H1 (cell line): ENCODE results near the gene MAPK8IP3. TPM values are rescaled to one million over a fixed set of nuclear protein-coding genes. Genes with fewer than 3 reads are reported as not detected.

ENCODE experiments used
- CTCF ChIA-PET: fragments of 300-600 bp; sonication (Branson Sonifier 250); formaldehyde crosslinking; loops from one replicate; lab custom pipeline; 2021; ENCODE audit not compliant: partially characterized antibody; lab: Charles Lee
- POLR2A ChIA-PET: fragments of 300-600 bp; sonication (Branson Sonifier 250); formaldehyde crosslinking; loops from one replicate; lab custom pipeline; 2021; ENCODE audit warnings: inconsistent platforms; ENCODE audit not compliant: partially characterized antibody; lab: Charles Lee
- DNase-seq, 2 experiments: peaks; one replicate each; pipeline versions ENCODE4 v3.0.0 to v3.0.0-alpha.2; 2010 to 2022; ENCODE audit warnings: low spot score in 2 of 2, low read depth in 1 of 2, mixed read lengths in 1 of 2
- FAIRE-seq: peaks from 2 replicates; lab custom pipeline; 2011; peaks lifted over from hg19 to GRCh38; lab: Jason Lieb, UNC
- H2AFZ ChIP-seq: 2 replicates; pipeline ENCODE4 v1.8.1; 2012; ENCODE audit warnings: low read length, inconsistent platforms
- H2AK5ac ChIP-seq: 2 replicates; pipeline ENCODE4 v1.6.1; 2013; ENCODE audit warnings: low read depth, low read length
- H2BK120ac ChIP-seq: replicated peaks from 2 replicates; pipeline ENCODE3; 2013; ENCODE audit warnings: low read depth, low read length, inconsistent platforms
- H2BK12ac ChIP-seq: 2 replicates; pipeline ENCODE4 v1.6.1; 2013; ENCODE audit warnings: low read depth, low read length
- H2BK15ac ChIP-seq: 2 replicates; pipeline ENCODE4 v1.6.1; 2013; ENCODE audit warnings: low read length
- H2BK20ac ChIP-seq: 2 replicates; pipeline ENCODE4 v1.6.1; 2013; ENCODE audit warnings: low read length
- H2BK5ac ChIP-seq: 2 replicates; pipeline ENCODE4 v1.6.1; 2013; ENCODE audit warnings: low read depth, low read length
- H3K14ac ChIP-seq: 2 replicates; pipeline ENCODE4 v1.6.1; 2013; ENCODE audit warnings: inconsistent platforms; ENCODE audit not compliant: insufficient read length
- H3K18ac ChIP-seq: 2 replicates; pipeline ENCODE4 v1.6.1; 2013; ENCODE audit warnings: low read length; ENCODE audit errors: extremely low read depth
- H3K23ac ChIP-seq: 2 replicates; pipeline ENCODE4 v1.6.1; 2013; ENCODE audit warnings: inconsistent platforms; ENCODE audit not compliant: insufficient read length
- H3K23me2 ChIP-seq: 2 replicates; pipeline ENCODE4 v1.6.1; 2013; ENCODE audit warnings: low read depth, low read length
- H3K27ac ChIP-seq: 2 replicates; pipeline ENCODE4 v1.6.1; 2011; ENCODE audit warnings: low read depth, low read length, inconsistent platforms
- H3K27me3 ChIP-seq, 4 experiments: replicated peaks in 1 of 4; 1 replicate in 1 of 4; 2 replicates in 3 of 4; pipeline versions ENCODE4 v1.6.1 to v1.8.1; 2011 to 2013; ENCODE audit warnings: low read length in 3 of 4, mild to moderate bottlenecking in 3 of 4, inconsistent platforms in 2 of 4, mixed read lengths in 2 of 4, moderate library complexity in 1 of 4; ENCODE audit not compliant: control insufficient read depth in 3 of 4, insufficient read depth in 3 of 4; ENCODE audit errors: extremely low read depth in 1 of 4
- H3K36me3 ChIP-seq, 4 experiments: 2 replicates each; pipeline versions ENCODE4 v1.6.1 to v1.8.1; 2011 to 2013; ENCODE audit warnings: mild to moderate bottlenecking in 4 of 4, low read length in 3 of 4, moderate library complexity in 2 of 4, control low read depth in 1 of 4, inconsistent platforms in 1 of 4; ENCODE audit not compliant: insufficient read depth in 4 of 4, control insufficient read depth in 2 of 4
- H3K4ac ChIP-seq: replicated peaks from 2 replicates; pipeline ENCODE3; 2013; ENCODE audit warnings: low read length, low read depth, mixed read lengths, inconsistent platforms; ENCODE audit not compliant: insufficient read length
- H3K4me1 ChIP-seq, 4 experiments: replicated peaks in 1 of 4; 1 replicate in 1 of 4; 2 replicates in 3 of 4; pipeline versions ENCODE4 v1.6.1 to v1.8.1; 2011 to 2013; ENCODE audit warnings: low read length in 3 of 4, inconsistent platforms in 2 of 4, mixed read lengths in 1 of 4; ENCODE audit not compliant: insufficient read depth in 4 of 4, control insufficient read depth in 3 of 4
- H3K4me2 ChIP-seq, 2 experiments: 2 replicates each; pipeline versions ENCODE4 v1.6.1 to v1.8.1; 2011 to 2013; ENCODE audit warnings: low read depth in 2 of 2, low read length in 2 of 2, control low read depth in 1 of 2, inconsistent platforms in 1 of 2, mild to moderate bottlenecking in 1 of 2; ENCODE audit not compliant: insufficient read depth in 1 of 2
- H3K4me3 ChIP-seq, 4 experiments: fragments of 200-600, 300-600 bp in 1 of 4; sonication (generic), shearing (Covaris generic), sonication (Bioruptor Twin) in 1 of 4; 2 replicates each; pipeline versions ENCODE4 v1.5.1 to v1.8.1; 2011 to 2016; ENCODE audit warnings: low read length in 4 of 4, low read depth in 3 of 4, control low read depth in 2 of 4, inconsistent platforms in 2 of 4, mild to moderate bottlenecking in 2 of 4, mixed read lengths in 1 of 4, moderate library complexity in 1 of 4; ENCODE audit not compliant: insufficient read depth in 2 of 4; ENCODE audit errors: extremely low read depth in 1 of 4
- H3K56ac ChIP-seq: replicated peaks from 2 replicates; pipeline ENCODE3; 2013; ENCODE audit warnings: low read depth, mild to moderate bottlenecking, mixed read lengths, low read length, inconsistent platforms; ENCODE audit not compliant: insufficient read length
- H3K79me1 ChIP-seq: 2 replicates; pipeline ENCODE4 v1.6.1; 2013; ENCODE audit warnings: low read depth, low read length, control low read depth
- H3K79me2 ChIP-seq, 2 experiments: 2 replicates each; pipeline versions ENCODE4 v1.6.1 to v1.8.1; 2012 to 2013; ENCODE audit warnings: low read length in 2 of 2, mild to moderate bottlenecking in 2 of 2, inconsistent platforms in 1 of 2; ENCODE audit not compliant: insufficient read depth in 2 of 2, control insufficient read depth in 1 of 2
- H3K9ac ChIP-seq, 4 experiments: replicated peaks in 1 of 4; 1 replicate in 1 of 4; 2 replicates in 3 of 4; pipeline versions ENCODE4 v1.6.1 to v1.8.1; 2011 to 2013; ENCODE audit warnings: low read depth in 3 of 4, low read length in 3 of 4, control low read depth in 2 of 4, mild to moderate bottlenecking in 2 of 4, moderate library complexity in 2 of 4, inconsistent platforms in 1 of 4; ENCODE audit errors: extremely low read depth in 1 of 4
- H3K9me3 ChIP-seq, 2 experiments: 2 replicates each; pipeline versions ENCODE4 v1.6.1 to v1.8.1; 2012 to 2013; ENCODE audit warnings: mild to moderate bottlenecking in 2 of 2, moderate library complexity in 2 of 2, control low read depth in 1 of 2, inconsistent platforms in 1 of 2, low read depth in 1 of 2, low read length in 1 of 2, mixed read lengths in 1 of 2; ENCODE audit not compliant: insufficient read depth in 2 of 2
- H4K20me1 ChIP-seq, 2 experiments: replicated peaks in 1 of 2; 2 replicates each; pipeline versions ENCODE3 to v1.8.1; 2011 to 2013; ENCODE audit warnings: inconsistent platforms in 2 of 2, low read length in 2 of 2, mild to moderate bottlenecking in 1 of 2; ENCODE audit not compliant: insufficient read depth in 2 of 2, control insufficient read depth in 1 of 2
- H4K5ac ChIP-seq: 2 replicates; pipeline ENCODE4 v1.6.1; 2013; ENCODE audit warnings: low read length, low read depth, mixed read lengths, inconsistent platforms; ENCODE audit not compliant: insufficient read length
- H4K8ac ChIP-seq: 2 replicates; pipeline ENCODE4 v1.8.0; 2013; ENCODE audit warnings: mild to moderate bottlenecking, moderate library complexity, low read length, inconsistent platforms; ENCODE audit not compliant: insufficient read depth; ENCODE audit errors: extremely low read depth
- H4K91ac ChIP-seq: replicated peaks from 2 replicates; pipeline ENCODE3; 2013; ENCODE audit warnings: low read length, mixed read lengths, inconsistent platforms; ENCODE audit not compliant: insufficient read length
- ASH2L ChIP-seq: fragments of 200-600, 300-600 bp; sonication (generic); IDR thresholded peaks from one replicate; pipeline ENCODE4 v1.7.1; 2017; ENCODE audit warnings: low read length
- BCL11A ChIP-seq, 2 experiments: IDR thresholded peaks; one replicate each; pipeline ENCODE4 v1.6.1; 2011; ENCODE audit warnings: low read depth in 2 of 2, low read length in 2 of 2, mild to moderate bottlenecking in 2 of 2
- CREB1 ChIP-seq: IDR thresholded peaks from 2 replicates; pipeline ENCODE4 v1.6.1; 2012; ENCODE audit warnings: inconsistent platforms
- GTF2F1 ChIP-seq: IDR thresholded peaks from 2 replicates; pipeline ENCODE4 v1.6.1; 2012; ENCODE audit warnings: low read depth, low read length, improper control_type of control experiment, borderline replicate concordance
- KDM4A ChIP-seq: IDR thresholded peaks from one replicate; pipeline ENCODE4 v1.7.1; 2012; ENCODE audit warnings: low read depth, mild to moderate bottlenecking, moderate library complexity, low read length, inconsistent platforms; ENCODE audit not compliant: severe bottlenecking
- KDM5A ChIP-seq: fragments of 200-600 bp; IDR thresholded peaks from 2 replicates; pipeline ENCODE4 v1.7.1; 2012; ENCODE audit warnings: mild to moderate bottlenecking, low read length, inconsistent platforms, mixed read lengths
- NANOG ChIP-seq: IDR thresholded peaks from 2 replicates; pipeline ENCODE4 v1.6.1; 2011; ENCODE audit warnings: low read length, low read depth, mild to moderate bottlenecking, inconsistent platforms; ENCODE audit not compliant: insufficient read depth, poor library complexity, severe bottlenecking
- POLR2A ChIP-seq, 2 experiments: IDR thresholded peaks; 1 replicate in 1 of 2; 2 replicates in 1 of 2; pipeline ENCODE4 v1.6.1; 2011; ENCODE audit warnings: low read depth in 2 of 2, low read length in 2 of 2, mild to moderate bottlenecking in 2 of 2; ENCODE audit errors: control extremely low read depth in 1 of 2
- RNF2 ChIP-seq: fragments of 200-900, 300-1000 bp; sonication (generic); IDR thresholded peaks from 2 replicates; pipeline ENCODE4 v1.7.1; 2016; ENCODE audit warnings: borderline replicate concordance, low read depth, mild to moderate bottlenecking, antibody characterized with exemption, low read length; ENCODE audit not compliant: poor library complexity, severe bottlenecking; ENCODE audit errors: missing control alignments
- SP1 ChIP-seq: IDR thresholded peaks from 2 replicates; pipeline ENCODE4 v1.6.1; 2011; ENCODE audit warnings: low read depth, low read length
- YY1 ChIP-seq: IDR thresholded peaks from 2 replicates; pipeline ENCODE4 v1.6.1; 2011; ENCODE audit warnings: low read depth, mild to moderate bottlenecking, low read length
- WGBS, 2 experiments: shearing (Covaris generic) in 1 of 2; methylation state at CpG; one replicate each; pipeline versions ENCODE4 v1.1.6 to v1.1.7; 2013 to 2015; ENCODE audit warnings: low lambda C conversion rate in 2 of 2, mixed read lengths in 2 of 2, inconsistent platforms in 1 of 2, low coverage in 1 of 2, missing lambda C conversion rate in 1 of 2; ENCODE audit not compliant: insufficient replicate concordance in 2 of 2, insufficient coverage in 1 of 2, insufficient read length in 1 of 2; ENCODE audit errors: extremely low coverage in 1 of 2, missing lambda C conversion rate in 1 of 2; 5-methylcytosine and 5-hydroxymethylcytosine counted together
- polyA plus RNA-seq, 7 experiments: library from polyadenylated mRNA; depleted of rRNA in 3 of 7; stranded (reverse) in 5 of 7; unstranded in 2 of 7; fragments of >200 nt in 5 of 7; fragments of 200-250 nt in 2 of 7; gene quantifications; 1 replicate in 5 of 7; 2 replicates in 1 of 7; 4 replicates in 1 of 7; pipeline versions ENCODE4 v1.2.1 to v1.2.3, GENCODE V29; 2011 to 2013; ENCODE audit warnings: missing spikeins in 2 of 7, mixed read lengths in 2 of 7
- total RNA-seq: library from RNA; stranded (reverse); fragmentation: NEBNext Ultra II Directional; extraction: Animal tissue kit (Norgen Biotek cat#: 25700); gene quantifications from 2 replicates; pipeline ENCODE4 v1.2.1, GENCODE V29; 2021
- TF ChIP-seq, protein P1 (sequence below): IDR thresholded peaks from 2 replicates; pipeline ENCODE4 v1.6.1; 2011; ENCODE audit warnings: low read length, improper control_type of control experiment

MAPK8IP3 gene
- total and polyA plus RNA-seq, 2 of the 8 experiments (the other 6 are each of a cell fraction or from before 2014, with no cell fraction given), result 16.9 to 43.4 TPM

DNA sequence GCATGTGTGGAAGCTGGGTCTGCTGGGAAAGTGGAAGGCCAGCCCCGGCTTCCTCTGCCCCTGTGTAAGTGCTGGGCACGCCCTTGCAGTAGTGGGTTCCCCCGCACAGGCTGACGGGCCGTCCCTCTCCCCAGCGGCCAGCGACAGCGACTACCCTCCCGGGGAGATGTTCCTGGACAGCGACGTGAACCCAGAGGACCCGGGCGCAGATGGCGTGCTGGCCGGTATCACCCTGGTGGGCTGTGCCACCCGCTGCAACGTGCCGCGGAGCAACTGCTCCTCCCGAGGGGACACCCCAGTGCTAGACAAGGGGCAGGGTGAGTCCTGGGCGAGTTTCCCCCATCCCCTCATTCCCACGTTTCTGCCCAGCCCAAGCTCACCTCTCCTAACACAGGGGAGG lies 59.8 kb downstream of the MAPK8IP3 start:
- Histone ChIP-seq H4K91ac (no peak overlapping the region), H3K9ac (no peak overlapping the region), H4K8ac (no peak overlapping the region), H3K23ac (no peak overlapping the region), H3K18ac (no peak overlapping the region), H3K36me3 (peaks cover 3 to 37% (median 7%) of the 10 kb centered on the region in 4 experiments; a peak in 4 of 8 replicates), H2BK20ac (no peak overlapping the region), H2AFZ (no peak overlapping the region), H2BK15ac (no peak overlapping the region), H3K79me2 (no peaks in the 10 kb centered on the region; a peak in 1 of 4 replicates), H4K20me1 (peaks cover 1 to 13% of the 10 kb centered on the region in 2 experiments), H4K5ac (no peak overlapping the region), H3K56ac (no peak overlapping the region), H3K79me1 (no peaks in the 10 kb centered on the region), H2BK12ac (no peak overlapping the region), H3K27me3 (no peaks in the 10 kb centered on the region; a peak in 1 of 7 replicates), H3K23me2 (peaks cover 6% of the 10 kb centered on the region; the same call in 1 of the 2 replicates), H2BK120ac (no peak overlapping the region), H3K9me3 (no peaks in the 10 kb centered on the region; a peak in 1 of 4 replicates), H3K4me1 (peaks cover 0 to 21% (median 12%) of the 10 kb centered on the region in 4 experiments; a peak in 5 of 7 replicates), H3K4me2 (no peak overlapping the region), H3K4me3 (no peak overlapping the region), H3K27ac (no peak overlapping the region), H3K4ac (no peak overlapping the region), H3K14ac (no peak overlapping the region), H2AK5ac (no peak overlapping the region), H2BK5ac (no peak overlapping the region)
- POLR2A ChIA-PET, result interaction anchor here (1.3 to 13.5 kb wide), 2 partner anchors 14 to 88 kb away, joined by 3 to 246 read pairs; partner anchors contain the start of genes JPT2, NUBP2 and SPSB3
- no peak for FAIRE-seq
- DNase-seq, result no peak
- WGBS, 2 experiments, result 92% methylated on average over 20 of the region's 22 CpGs; no CpG with 5 or more reads in 1 of the 2 experiments
- TF ChIP-seq KDM4A (no peak), SP1 (no peak), POLR2A (IDR thresholded peaks at IDR 0.05; ENCODE audit: control extremely low read depth in 1 of 2, low read depth in 2 of 2, low read length in 2 of 2) (no peak), BCL11A (IDR thresholded peaks at IDR 0.05; ENCODE audit: low read depth in 2 of 2, low read length in 2 of 2) (no peak), ASH2L (no peak), NANOG (no peak), KDM5A (no peak), CREB1 (no peak), RNF2 (no peak), YY1 (no peak), GTF2F1 (no peak)
- TF ChIP-seq, protein P1, sequence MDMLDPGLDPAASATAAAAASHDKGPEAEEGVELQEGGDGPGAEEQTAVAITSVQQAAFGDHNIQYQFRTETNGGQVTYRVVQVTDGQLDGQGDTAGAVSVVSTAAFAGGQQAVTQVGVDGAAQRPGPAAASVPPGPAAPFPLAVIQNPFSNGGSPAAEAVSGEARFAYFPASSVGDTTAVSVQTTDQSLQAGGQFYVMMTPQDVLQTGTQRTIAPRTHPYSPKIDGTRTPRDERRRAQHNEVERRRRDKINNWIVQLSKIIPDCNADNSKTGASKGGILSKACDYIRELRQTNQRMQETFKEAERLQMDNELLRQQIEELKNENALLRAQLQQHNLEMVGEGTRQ, result no peak
- CTCF ChIA-PET, result interaction anchor here (1.3 to 3.1 kb wide), 2 partner anchors 8 to 25 kb away, joined by 3 to 13 read pairs; partner anchors contain the start of genes EME2 and MRPS34
